Epithelial cell of proximal tubule (primary cell): ENCODE data around the gene AREG. TPM values are rescaled to one million over a fixed set of nuclear protein-coding genes. Genes with fewer than 3 reads are reported as not detected.
A peak's percentile ranks its signal among the peaks of the same experiment; 100 is the strongest.

Experiments
- DNase-seq: peaks from one replicate; pipeline ENCODE4 v3.0.0-alpha.2; 2011; ENCODE audit warnings: low read depth
- H3K4me3 ChIP-seq: 2 replicates; pipeline ENCODE4 v1.5.1; 2011; ENCODE audit warnings: low read depth, mild to moderate bottlenecking, low read length
- CTCF ChIP-seq: conservative IDR thresholded peaks from 2 replicates; pipeline ENCODE4 v1.5.1; 2012; ENCODE audit warnings: low read depth, mild to moderate bottlenecking, low read length
- total RNA-seq: library from RNA; depleted of rRNA; stranded (reverse); fragments of >200 nt; gene quantifications from 2 replicates; pipeline ENCODE4 v1.2.3, GENCODE V29; 2015

AREG gene
- total RNA-seq, 1 donor from 2014 or later: 211 TPM

GRCh38 chr4:74418063-74418670, 26.8 kb upstream of the AREG start:
- peak; percentile 16 for DNase-seq
- H3K4me3 ChIP-seq: no peak overlapping the region
- TF ChIP-seq CTCF: no peak

- no peak for DNase-seq
- TF ChIP-seq CTCF: no peak
- no peak overlapping the region for H3K4me3 ChIP-seq
Observed at GRCh38 chr4:74420863-74421262, 24.1 kb upstream of the AREG start.

- no peak overlapping the region for H3K4me3 ChIP-seq
- no peak for TF ChIP-seq CTCF
- DNase-seq: no peak
Observed at GRCh38 chr4:74423104-74423503, 21.8 kb upstream of the AREG start.

- TF ChIP-seq CTCF: no peak
- no peak for DNase-seq
- H3K4me3 ChIP-seq: no peak overlapping the region
Observed at GRCh38 chr4:74424111-74424510, 20.8 kb upstream of the AREG start.

GRCh38 chr4:74426101-74426500, 18.8 kb upstream of the AREG start:
- DNase-seq: no peak
- no peak overlapping the region for H3K4me3 ChIP-seq
- TF ChIP-seq CTCF: no peak

- DNase-seq: no peak
- no peak for TF ChIP-seq CTCF
Observed at GRCh38 chr4:74428276-74428675, 16.7 kb upstream of the AREG start.

GRCh38 chr4:74431113-74431826, 13.7 kb upstream of the AREG start:
- TF ChIP-seq CTCF: no peak
- no peak overlapping the region for H3K4me3 ChIP-seq
- no peak for DNase-seq

More at GRCh38 chr4:74428276-74428675, 16.7 kb upstream of the AREG start:
- H3K4me3 ChIP-seq: no peak overlapping the region
